HG02678 (cell line): ENCODE measurements around the gene TTC7B.

Experiments
- ATAC-seq: cut with Tn5 transposase; IDR thresholded peaks from one replicate; pipeline ENCODE4 v1.9.1; 2021; ENCODE audit warnings: mild to moderate bottlenecking, moderate library complexity; ENCODE audit not compliant: unreplicated experiment

TTC7B gene

GRCh38 chr14:90581745-90582144 lies 234.5 kb downstream of the TTC7B start:
- no peak for ATAC-seq

DNA sequence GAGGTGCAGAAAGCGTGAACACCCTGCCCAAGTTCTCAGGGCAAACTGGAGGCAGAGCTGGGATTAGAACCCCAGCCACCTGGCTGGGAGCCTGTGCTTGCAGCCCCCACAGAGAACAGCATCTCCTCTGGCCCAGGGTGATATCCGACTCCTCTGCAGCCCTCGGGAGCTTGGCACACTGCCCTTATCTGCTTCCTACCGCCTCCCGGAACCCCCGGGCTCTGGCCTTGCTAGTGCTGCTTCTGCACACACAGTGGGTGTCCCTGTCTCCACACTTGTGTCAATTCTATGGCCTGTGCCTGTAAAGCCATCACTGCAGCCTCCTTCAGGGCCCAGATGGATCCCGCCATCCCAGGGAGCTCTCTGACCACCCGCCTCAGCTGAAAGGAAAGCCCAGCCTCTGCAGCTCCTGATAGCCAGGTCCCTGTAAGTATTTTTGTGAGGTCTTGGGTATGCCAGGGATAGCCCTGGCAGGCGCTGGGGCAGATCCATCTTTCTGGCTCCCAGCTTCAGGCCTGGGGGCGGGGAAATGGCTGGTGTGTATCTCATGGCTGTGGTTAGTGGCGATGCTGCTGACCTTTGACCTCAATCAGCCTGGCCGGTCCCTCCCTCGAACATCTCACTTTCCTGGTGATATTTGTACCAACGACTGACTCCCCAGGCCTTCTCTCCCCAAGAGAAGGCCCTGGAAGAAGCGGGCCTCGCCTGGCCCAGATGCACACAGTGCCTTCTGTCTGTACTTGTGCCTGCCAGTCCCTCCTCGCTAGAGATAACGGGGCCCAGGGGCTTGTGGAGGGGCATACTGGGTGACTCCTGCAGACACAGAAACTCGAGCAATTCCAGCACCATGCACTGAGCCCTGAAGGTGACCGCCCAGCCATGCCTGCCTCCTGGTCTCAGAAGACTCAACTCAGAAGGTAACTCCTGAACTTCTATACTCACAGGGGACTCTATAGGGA lies 235.6 kb downstream of the TTC7B start:
- no peak for ATAC-seq

- ATAC-seq, result no peak
These were observed 236.4 kb downstream of the TTC7B start for GRCh38 chr14:90579816-90580215.

- ATAC-seq, result no peak
These were observed 237.1 kb downstream of the TTC7B start for GRCh38 chr14:90579088-90579487.

GRCh38 chr14:90578283-90578985 lies 237.8 kb downstream of the TTC7B start:
- no peak for ATAC-seq

GRCh38 chr14:90577661-90578282 lies 238.5 kb downstream of the TTC7B start:
- no peak for ATAC-seq

DNA sequence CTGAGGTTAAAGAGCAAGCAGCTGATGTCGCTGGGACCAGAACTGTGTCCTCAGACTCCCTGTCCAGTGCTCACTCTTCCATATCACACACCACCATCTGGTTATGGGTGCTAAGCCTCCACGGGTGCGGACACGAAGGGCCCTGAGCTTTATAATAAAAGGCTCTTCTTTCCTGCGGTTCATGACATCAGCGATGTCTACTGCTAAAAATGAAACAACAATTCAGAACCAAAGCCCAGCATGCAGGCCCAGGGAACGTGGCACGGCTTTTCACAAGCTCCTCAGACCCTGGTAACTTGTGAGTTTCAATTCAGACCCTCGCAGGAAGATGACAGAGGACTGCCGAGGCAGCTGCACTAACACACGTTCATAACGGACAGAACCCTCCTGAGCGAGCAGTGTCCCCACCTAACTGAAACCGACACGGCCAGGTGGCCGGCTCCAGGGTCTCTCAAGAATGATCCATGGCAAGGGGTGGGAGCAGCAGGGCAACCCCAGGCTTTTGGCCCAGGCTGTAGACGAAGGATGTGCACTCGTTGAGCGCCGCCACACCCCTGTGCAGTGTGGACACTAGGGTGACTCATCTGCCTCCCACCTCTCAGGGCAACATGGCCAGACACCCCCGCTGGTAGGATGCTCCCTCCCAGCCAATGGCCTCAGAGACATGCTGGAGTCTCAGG lies 239.1 kb downstream of the TTC7B start:
- no peak for ATAC-seq

DNA sequence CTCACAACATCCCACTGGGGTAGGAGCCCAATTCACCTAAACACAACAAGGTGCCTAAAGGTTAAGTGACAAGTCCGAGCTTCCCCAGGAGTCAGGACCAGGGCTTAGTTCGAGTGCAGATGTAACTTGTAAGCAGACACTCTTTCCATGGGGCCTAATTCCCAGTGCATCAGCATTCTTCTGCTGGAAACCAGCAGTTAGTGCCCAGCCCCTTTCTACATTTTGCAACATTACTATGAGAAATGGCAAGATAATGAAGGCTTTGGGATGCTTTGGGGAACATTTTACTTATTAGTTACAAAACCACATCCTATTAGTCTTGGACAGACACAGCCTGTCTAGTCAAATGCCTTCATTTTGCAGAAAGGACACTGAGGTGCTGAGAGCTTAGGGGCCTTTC lies 239.6 kb downstream of the TTC7B start:
- ATAC-seq, result no peak

DNA sequence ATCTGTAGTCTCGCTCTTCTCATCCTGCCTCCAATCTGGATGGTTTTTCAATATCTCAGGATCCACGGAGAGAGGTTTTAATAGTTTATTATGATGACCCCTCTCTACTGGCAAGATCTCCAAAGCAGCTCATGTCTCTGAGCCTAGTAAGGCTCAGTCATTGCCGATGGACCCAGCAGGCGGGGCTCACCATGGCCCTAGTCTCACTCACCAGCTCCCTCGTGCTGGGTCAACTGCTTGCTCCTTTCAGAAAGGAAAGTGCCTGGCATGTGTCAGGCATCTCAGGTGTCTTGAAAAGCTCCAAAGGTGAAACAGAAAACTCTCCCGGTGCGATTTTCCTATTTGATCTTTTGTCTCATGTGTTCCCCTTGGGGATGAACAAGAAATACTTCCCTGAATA lies 240.4 kb downstream of the TTC7B start:
- no peak for ATAC-seq

DNA sequence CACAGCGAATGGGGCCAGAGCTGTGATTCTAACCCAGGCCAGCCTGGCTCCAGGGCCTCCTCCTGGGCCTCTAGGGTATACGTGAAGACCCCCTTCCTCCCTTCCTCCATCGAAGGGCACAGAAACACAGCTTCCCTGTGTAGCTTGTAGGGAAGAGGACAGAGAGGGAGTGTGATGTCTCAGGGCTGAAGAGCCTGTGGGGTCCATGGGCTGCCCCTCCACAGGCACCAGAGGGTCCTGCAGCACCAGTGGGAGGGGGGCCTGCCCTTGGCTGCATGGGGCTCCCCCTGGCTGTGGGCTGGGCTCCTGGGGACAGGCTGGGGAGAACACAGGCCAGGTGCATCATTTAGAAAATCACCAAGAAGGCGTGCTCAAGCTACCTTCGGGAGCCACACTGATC lies 240.9 kb downstream of the TTC7B start:
- no peak for ATAC-seq

- ATAC-seq, result no peak
These were observed 241.8 kb downstream of the TTC7B start for GRCh38 chr14:90574188-90575131.

- no peak for ATAC-seq
These were observed 242.7 kb downstream of the TTC7B start for GRCh38 chr14:90573385-90574105.

GRCh38 chr14:90572441-90573150 lies 243.6 kb downstream of the TTC7B start:
- ATAC-seq, result no peak

DNA sequence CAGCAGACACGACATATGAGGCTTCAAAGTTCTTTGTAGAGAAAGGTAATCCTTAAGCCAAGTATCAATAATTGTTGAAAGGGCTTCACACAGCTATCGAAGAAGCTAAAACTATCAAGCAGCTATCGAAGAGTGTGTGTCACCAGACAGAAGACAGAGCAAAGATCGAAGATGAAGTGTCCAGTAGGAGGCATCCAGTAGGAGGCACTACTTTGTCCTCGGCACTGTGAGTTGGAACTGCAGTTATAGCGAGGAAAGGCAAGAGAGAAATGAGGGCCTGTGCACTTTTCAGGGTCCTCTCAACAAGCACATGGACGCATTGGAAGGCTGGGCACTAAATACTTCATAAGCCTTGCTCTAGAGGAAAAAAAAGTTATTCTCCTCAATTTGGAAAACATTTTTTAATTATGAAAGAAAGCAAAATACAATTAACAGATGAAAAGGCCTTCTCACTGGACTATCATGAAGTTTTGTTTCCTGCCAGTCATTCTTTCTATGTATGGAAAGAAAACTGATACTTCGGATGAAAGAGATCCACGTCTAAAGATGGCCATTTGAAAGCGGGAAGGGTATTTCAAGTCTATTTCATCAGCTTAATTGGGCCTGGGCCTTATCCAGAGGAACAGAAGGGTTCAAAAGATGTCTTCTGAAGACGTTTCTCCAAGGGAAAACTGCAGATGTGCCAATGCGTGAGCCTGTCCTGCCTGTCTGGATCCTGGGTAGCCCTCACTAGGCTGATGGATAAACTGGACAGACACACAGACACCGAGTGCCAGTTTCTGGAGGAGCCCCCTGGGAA lies 244.9 kb downstream of the TTC7B start:
- no peak for ATAC-seq

DNA sequence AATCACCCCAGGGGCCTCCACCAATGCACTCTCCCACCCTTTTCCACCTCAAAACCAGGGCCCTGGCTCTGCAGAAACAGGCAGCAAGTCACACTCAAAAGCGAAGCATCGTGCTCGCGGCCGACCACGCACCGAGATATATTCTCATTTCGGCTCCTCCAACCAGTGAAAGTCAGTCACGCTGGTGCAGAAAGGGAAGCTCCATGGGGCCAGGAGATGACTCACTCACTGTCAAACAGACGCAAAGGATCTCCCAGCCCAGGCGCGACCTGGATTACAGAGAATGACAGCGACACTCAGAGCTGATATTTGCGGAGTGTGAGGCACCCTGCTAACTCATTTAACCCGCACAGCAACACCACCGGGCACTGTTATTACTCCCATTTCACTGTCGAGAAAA lies 245.8 kb downstream of the TTC7B start:
- no peak for ATAC-seq

DNA sequence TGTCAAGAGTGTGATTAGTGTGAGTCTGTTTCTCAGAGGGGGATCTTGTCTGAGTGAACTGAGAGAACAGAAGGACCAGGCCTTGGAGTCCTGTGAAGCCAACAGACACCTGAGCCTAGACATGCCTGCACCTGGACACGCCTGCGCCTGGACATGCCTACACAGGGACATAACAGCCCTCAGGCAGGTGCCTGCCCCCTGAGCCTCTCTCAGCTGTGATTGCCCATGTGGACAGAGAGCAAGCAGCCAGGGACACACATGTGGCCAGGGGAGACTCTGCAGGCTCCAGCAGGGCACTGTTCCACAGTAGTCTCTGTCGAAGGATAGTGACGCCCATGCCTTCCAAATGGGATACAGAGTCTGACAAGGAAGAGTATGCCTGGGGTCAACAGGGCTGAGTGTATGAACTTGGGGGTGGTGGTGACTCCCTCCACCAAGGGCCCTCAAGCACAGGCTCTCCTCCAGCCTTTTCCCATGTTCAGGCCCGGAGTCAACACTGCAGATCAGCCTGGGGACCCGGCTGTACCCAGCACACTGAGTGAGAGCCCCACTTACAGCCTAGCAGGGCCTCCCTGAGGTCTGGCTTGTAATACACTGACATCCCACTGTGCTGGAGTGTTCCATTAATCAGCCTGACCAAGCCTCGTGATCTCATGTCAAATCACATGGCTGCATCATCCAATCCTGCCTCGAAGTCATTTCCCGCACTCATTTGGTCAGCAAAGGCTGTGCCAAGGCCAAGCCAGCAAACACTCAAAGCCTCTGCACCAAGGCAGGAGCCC lies 246.4 kb downstream of the TTC7B start:
- no peak for ATAC-seq

DNA sequence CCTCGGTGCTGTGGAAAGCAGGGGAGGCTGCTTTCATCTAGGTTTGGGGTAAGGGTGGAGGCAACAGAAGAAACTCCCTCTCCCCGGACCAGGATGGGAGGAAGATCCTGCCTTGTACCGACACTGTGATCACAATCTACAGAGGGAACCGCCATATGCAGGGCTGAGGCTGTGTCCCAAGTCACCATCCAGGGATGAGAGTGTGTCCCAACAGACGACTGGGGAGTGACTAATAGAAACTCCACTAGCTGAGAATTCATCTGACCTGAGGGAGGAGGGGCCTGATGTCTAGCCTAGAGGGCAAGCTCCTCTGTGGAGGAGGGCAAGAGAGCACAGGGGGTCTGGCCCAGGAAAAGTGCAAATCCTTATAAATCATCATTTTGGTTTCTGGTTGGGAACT lies 247.0 kb downstream of the TTC7B start:
- ATAC-seq, result no peak
